HepG2 (cell line): Measurements from ENCODE around the gene ZBTB20. TPM values are rescaled to one million over a fixed set of nuclear protein-coding genes. Genes with fewer than 3 reads are reported as not detected.

ENCODE experiments used
- ATAC-seq: fragments of 200-7000 bp; cut with Tn5 transposase; 3 replicates; pipeline ENCODE4 v1.9.1; 2020; ENCODE audit warnings: mild to moderate bottlenecking, moderate library complexity
- BruUV-seq: library from RNA; stranded (reverse); fragments of 400-500 nt; replicated peaks from 2 replicates; lab custom pipeline; 2021; lab: Mats Ljungman, UMichigan
- CTCF ChIA-PET: fragments of 300-600 bp; formaldehyde crosslinking; extraction: SDS; loops from one replicate; lab custom pipeline; 2021; ENCODE audit warnings: low total read pairs, inconsistent platforms, low intra/inter-chr PET ratio; lab: Yijun Ruan, JAX
- POLR2A ChIA-PET: fragments of 350-600 bp; sonication (Branson Sonifier 250); formaldehyde crosslinking; loops from one replicate; lab custom pipeline; 2020; ENCODE audit warnings: antibody characterized with exemption, inconsistent platforms; lab: Yijun Ruan, JAX
- DNase-seq: peaks from one replicate; pipeline ENCODE4 v3.0.0-alpha.2; 2015; ENCODE audit warnings: low spot score
- FAIRE-seq: peaks from 3 replicates; lab custom pipeline; 2011; peaks lifted over from hg19 to GRCh38; lab: Jason Lieb, UNC
- H2AFZ ChIP-seq: one replicate; pipeline ENCODE4 v1.6.1; 2011; ENCODE audit warnings: low read length, inconsistent platforms
- H3K27ac ChIP-seq: fragments of 300-600 bp; 3 replicates; pipeline ENCODE4 v1.8.0; 2011; ENCODE audit warnings: mixed run types, mild to moderate bottlenecking, mixed read lengths, low read length, inconsistent platforms; ENCODE audit not compliant: insufficient read depth; ENCODE audit errors: extremely low read length
- H3K27me3 ChIP-seq, 2 experiments: fragments of 200-600 bp in 1 of 2; 2 replicates in 1 of 2; 3 replicates in 1 of 2; pipeline versions ENCODE4 v1.6.0 to v1.8.0; 2011; ENCODE audit warnings: low read length in 2 of 2, mild to moderate bottlenecking in 2 of 2, moderate library complexity in 2 of 2, inconsistent platforms in 1 of 2; ENCODE audit not compliant: insufficient read depth in 2 of 2, control insufficient read depth in 1 of 2
- H3K36me3 ChIP-seq, 2 experiments: fragments of 200-600 bp in 1 of 2; replicated peaks in 1 of 2; 2 replicates in 1 of 2; 3 replicates in 1 of 2; pipeline versions ENCODE4 v1.5.1 to v1.8.0; 2011; ENCODE audit warnings: low read length in 2 of 2, inconsistent platforms in 1 of 2; ENCODE audit not compliant: insufficient read depth in 2 of 2, control insufficient read depth in 1 of 2
- H3K4me1 ChIP-seq: 2 replicates; pipeline ENCODE4 v1.5.1; 2012; ENCODE audit warnings: low read length, inconsistent platforms; ENCODE audit not compliant: insufficient read depth
- H3K4me2 ChIP-seq: 2 replicates; pipeline ENCODE4 v1.6.0; 2011; ENCODE audit warnings: low read depth, low read length, inconsistent platforms
- H3K4me3 ChIP-seq, 3 experiments: fragments of 200-600 bp in 1 of 3; sonication (generic), shearing (Covaris generic) in 1 of 3; replicated peaks in 1 of 3; 2 replicates each; pipeline ENCODE4 v1.5.1; 2011 to 2016; ENCODE audit warnings: low read length in 3 of 3, inconsistent platforms in 2 of 3, low read depth in 2 of 3, mild to moderate bottlenecking in 2 of 3, control low read depth in 1 of 3, mixed read lengths in 1 of 3; ENCODE audit not compliant: insufficient read depth in 1 of 3
- H3K79me2 ChIP-seq: one replicate; pipeline ENCODE4 v1.6.1; 2011; ENCODE audit warnings: low read length, inconsistent platforms; ENCODE audit not compliant: insufficient read depth
- H3K9ac ChIP-seq: 2 replicates; pipeline ENCODE4 v1.6.0; 2011; ENCODE audit warnings: mild to moderate bottlenecking, low read depth, low read length, inconsistent platforms; ENCODE audit not compliant: insufficient read depth
- H3K9me3 ChIP-seq: 2 replicates; pipeline ENCODE4 v1.5.1; 2012; ENCODE audit warnings: mild to moderate bottlenecking, low read length
- H4K20me1 ChIP-seq: 2 replicates; pipeline ENCODE4 v1.6.0; 2011; ENCODE audit warnings: inconsistent platforms, mild to moderate bottlenecking, low read length, moderate library complexity; ENCODE audit not compliant: insufficient read depth
- BATF2 ChIP-seq: sonication (generic); formaldehyde crosslinking; IDR thresholded peaks from 2 replicates; pipeline ENCODE4 v1.8.0; 2022; ENCODE audit warnings: mild to moderate bottlenecking, missing genetic modification reagents, moderate library complexity
- CEBPG ChIP-seq: IDR thresholded peaks from 2 replicates; pipeline ENCODE4 v1.6.1; 2016
- ELF1 ChIP-seq: sonication (generic); formaldehyde crosslinking; IDR thresholded peaks from 2 replicates; pipeline ENCODE4 v1.4.0; 2020; ENCODE audit warnings: missing genetic modification reagents
- PBX2 ChIP-seq: IDR thresholded peaks from 2 replicates; pipeline ENCODE4 v1.6.1; 2016; ENCODE audit warnings: control low read depth
- PHF8 ChIP-seq: sonication (generic); formaldehyde crosslinking; IDR thresholded peaks from 2 replicates; pipeline ENCODE4 v1.5.0; 2020; ENCODE audit warnings: missing genetic modification reagents
- SKI ChIP-seq: fragments of 450-650 bp; IDR thresholded peaks from one replicate; pipeline ENCODE4 v1.6.1; 2018; ENCODE audit warnings: mild to moderate bottlenecking; ENCODE audit not compliant: partially characterized antibody
- SP1 ChIP-seq, 2 experiments: fragments of 450-650 bp in 1 of 2; sonication (generic) in 1 of 2; formaldehyde crosslinking in 1 of 2; IDR thresholded peaks; 2 replicates each; pipeline versions ENCODE4 v1.4.0 to v1.6.1; 2016 to 2020; ENCODE audit warnings: missing genetic modification reagents in 1 of 2
- ZC3H13 ChIP-seq: sonication (generic); formaldehyde crosslinking; IDR thresholded peaks from 2 replicates; pipeline ENCODE4 v1.8.1; 2023; ENCODE audit warnings: mild to moderate bottlenecking, missing genetic modification reagents, moderate library complexity
- ZKSCAN1 ChIP-seq: fragments of 150-350 bp; IDR thresholded peaks from 2 replicates; pipeline ENCODE4 v1.6.1; 2014; ENCODE audit warnings: low read length
- ZNF652 ChIP-seq: IDR thresholded peaks from 2 replicates; pipeline ENCODE4 v1.6.1; 2016; ENCODE audit warnings: low read depth, borderline replicate concordance
- WGBS: methylation state at CpG from one replicate; pipeline ENCODE4 v1.1.6; 2017; ENCODE audit warnings: low lambda C conversion rate; 5-methylcytosine and 5-hydroxymethylcytosine counted together
- in situ Hi-C: cut with HindIII; loops from 2 replicates; pipeline ENCODE4 v1.10.0; 2017; ENCODE audit warnings: low pct_unique_long_range_greater_than_20kb; ENCODE audit not compliant: extremely low pct_ligation_motif_present
- intact Hi-C: fragments of 100-400 bp; cut with micrococcal nuclease; formaldehyde crosslinking; loops from one replicate; pipeline ENCODE4 v1.10.0; 2022; ENCODE audit not compliant: unreplicated experiment
- polyA plus RNA-seq, 8 experiments: library from polyadenylated mRNA; depleted of rRNA in 3 of 8; stranded (reverse) in 7 of 8; unstranded in 1 of 8; fragments of >200 nt; fragmentation: Illumina TruSeq in 4 of 8; extraction: Trizol in 4 of 8; gene quantifications; 2 replicates each; pipeline versions ENCODE4 v1.2.1 to v1.2.3, GENCODE V29; 2011 to 2016; ENCODE audit warnings: low read depth in 4 of 8, missing spikeins in 1 of 8, mixed read lengths in 1 of 8; ENCODE audit not compliant: insufficient read depth in 1 of 8
- total RNA-seq, 5 experiments: library from RNA; depleted of rRNA; stranded (reverse); fragments of >200 nt; fragmentation: Illumina TruSeq; extraction: Trizol; gene quantifications; 2 replicates each; pipeline ENCODE4 v1.2.3, GENCODE V29; 2016; ENCODE audit warnings: low read depth in 1 of 5

The ZBTB20 gene
- total and polyA plus RNA-seq, 2 of the 13 experiments (the other 11 are each of a cell fraction or from before 2014, with no cell fraction given), result 1.9 to 8.8 TPM

GRCh38 chr3:114685161-114685560 lies 461.9 kb downstream of the ZBTB20 start (continued):
- no peak for TF ChIP-seq CEBPG (CRISPR knock-in tag)
- TF ChIP-seq BATF2 (CRISPR knock-in tag), result no peak
- TF ChIP-seq SKI, result no peak
- no peak for TF ChIP-seq ZKSCAN1
- no peak for TF ChIP-seq SP1 (IDR thresholded peaks at IDR 0.05)
- TF ChIP-seq SP1 (CRISPR knock-in tag; IDR thresholded peaks at IDR 0.05), result no peak
- no peak for TF ChIP-seq PBX2 (CRISPR knock-in tag)
- no peak for TF ChIP-seq ZC3H13 (CRISPR knock-in tag)
- no peak for TF ChIP-seq PHF8 (CRISPR knock-in tag)

GRCh38 chr3:114680299-114680698 lies 466.8 kb downstream of the ZBTB20 start:
- Histone ChIP-seq H4K20me1 (no peaks in the 10 kb centered on the region), H3K27me3 (no peaks in the 10 kb centered on the region), H3K4me2 (no peak overlapping the region), H3K4me1 (peaks cover 14% of the 10 kb centered on the region), H3K9ac (no peak overlapping the region), H2AFZ (no peak overlapping the region), H3K79me2 (no peaks in the 10 kb centered on the region), H3K9me3 (no peaks in the 10 kb centered on the region), H3K36me3 (no peaks in the 10 kb centered on the region), H3K27ac (no peak overlapping the region), H3K4me3 (no peak overlapping the region)
- FAIRE-seq (no peak), ATAC-seq (no peak), DNase-seq (no peak)
- ChIA-PET POLR2A (no interaction called here), CTCF (no interaction called here)
- in situ Hi-C loops, result no loop called here
- 93% methylated on average over 1 of the region's 1 CpG for WGBS
- no TSS peak for BruUV-seq
- intact Hi-C loops, result no loop called here
- TF ChIP-seq ZNF652, result peak; percentile 85; the same call in 1 of the 2 replicates
- TF ChIP-seq ELF1 (CRISPR knock-in tag), result no peak
